ENCODE data around the gene ABT1.

ABT1 gene

GRCh38 chr6:26602262-26602661, 5.5 kb downstream of the ABT1 start:
- H3K27ac ChIP-seq (ENCODE audit: low read depth, low read length), result no peak overlapping the region
- H3K4me2 ChIP-seq (ENCODE audit: low read depth, low read length, poor library complexity, severe bottlenecking), result no peak overlapping the region
- H4K20me1 ChIP-seq (ENCODE audit: low read depth, low read length), result 0 out of 2 replicates have a peak, but pooled peaks cover 3% of the 10 kb centered on the region
- H3K36me3 ChIP-seq (ENCODE audit: low read length), result peaks cover 18% of the 10 kb centered on the region; the same call in 1 of the 2 replicates
- no peak overlapping the region for H3K9ac ChIP-seq (ENCODE audit: low read length)
- no peaks in the 10 kb centered on the region for H3K9me2 ChIP-seq (replicated peaks; ENCODE audit: insufficient read depth, low read length)
- no peak overlapping the region for H2AFZ ChIP-seq (ENCODE audit: low read depth, low read length, severe bottlenecking)
- TF ChIP-seq EZH2phosphoT487 (conservative IDR thresholded peaks at IDR 0.05; ENCODE audit: low read length) (no peak), CTCF (IDR thresholded peaks at IDR 0.05; ENCODE audit: insufficient read depth, low read length, poor library complexity, severe bottlenecking) (no peak)
- no peaks in the 10 kb centered on the region for H3K27me3 ChIP-seq (ENCODE audit: low read length)
- H3K79me2 ChIP-seq (ENCODE audit: insufficient read depth, low read length), result peaks cover 15% of the 10 kb centered on the region
- no peaks in the 10 kb centered on the region for H3K9me3 ChIP-seq (ENCODE audit: insufficient read depth, low read length)
- H3F3A ChIP-seq (ENCODE audit: insufficient read depth), result peaks cover 6% of the 10 kb centered on the region; the same call in 1 of the 2 replicates
- H3K4me3 ChIP-seq (ENCODE audit: insufficient read depth, low read length, poor library complexity, severe bottlenecking), result no peak overlapping the region

GRCh38 chr6:26604026-26604425, 7.3 kb downstream of the ABT1 start:
- no peaks in the 10 kb centered on the region for H3K27me3 ChIP-seq (ENCODE audit: low read length)
- no peaks in the 10 kb centered on the region for H3K9me2 ChIP-seq (replicated peaks; ENCODE audit: insufficient read depth, low read length)
- no peak overlapping the region for H3K27ac ChIP-seq (ENCODE audit: low read depth, low read length)
- peaks cover 6% of the 10 kb centered on the region; the same call in 1 of the 2 replicates for H3F3A ChIP-seq (ENCODE audit: insufficient read depth)
- no peaks in the 10 kb centered on the region for H3K9me3 ChIP-seq (ENCODE audit: insufficient read depth, low read length)
- H3K4me2 ChIP-seq (ENCODE audit: low read depth, low read length, poor library complexity, severe bottlenecking), result no peak overlapping the region
- H2AFZ ChIP-seq (ENCODE audit: low read depth, low read length, severe bottlenecking), result no peak overlapping the region
- H3K79me2 ChIP-seq (ENCODE audit: insufficient read depth, low read length), result no peaks in the 10 kb centered on the region
- peaks cover 14% of the 10 kb centered on the region; the same call in 1 of the 2 replicates for H3K36me3 ChIP-seq (ENCODE audit: low read length)
- TF ChIP-seq EZH2phosphoT487 (conservative IDR thresholded peaks at IDR 0.05; ENCODE audit: low read length) (no peak), CTCF (IDR thresholded peaks at IDR 0.05; ENCODE audit: insufficient read depth, low read length, poor library complexity, severe bottlenecking) (no peak)
- 0 out of 2 replicates have a peak, but pooled peaks cover 3% of the 10 kb centered on the region for H4K20me1 ChIP-seq (ENCODE audit: low read depth, low read length)
- H3K9ac ChIP-seq (ENCODE audit: low read length), result no peak overlapping the region
- H3K4me3 ChIP-seq (ENCODE audit: insufficient read depth, low read length, poor library complexity, severe bottlenecking), result no peak overlapping the region

GRCh38 chr6:26604797-26605196, 8.0 kb downstream of the ABT1 start:
- Histone ChIP-seq H3K27me3 (ENCODE audit: low read length) (no peaks in the 10 kb centered on the region), H3K9me2 (replicated peaks; ENCODE audit: insufficient read depth, low read length) (no peaks in the 10 kb centered on the region), H3K9ac (ENCODE audit: low read length) (no peak overlapping the region), H3K4me3 (ENCODE audit: insufficient read depth, low read length, poor library complexity, severe bottlenecking) (no peak overlapping the region), H3K36me3 (ENCODE audit: low read length) (peaks cover 6% of the 10 kb centered on the region; the same call in 1 of the 2 replicates), H3K79me2 (ENCODE audit: insufficient read depth, low read length) (no peaks in the 10 kb centered on the region), H3K4me2 (ENCODE audit: low read depth, low read length, poor library complexity, severe bottlenecking) (no peak overlapping the region), H3F3A (ENCODE audit: insufficient read depth) (peaks cover 4% of the 10 kb centered on the region; the same call in 1 of the 2 replicates), H3K9me3 (ENCODE audit: insufficient read depth, low read length) (no peaks in the 10 kb centered on the region), H3K27ac (ENCODE audit: low read depth, low read length) (no peak overlapping the region), H4K20me1 (ENCODE audit: low read depth, low read length) (0 out of 2 replicates have a peak, but pooled peaks cover 3% of the 10 kb centered on the region), H2AFZ (ENCODE audit: low read depth, low read length, severe bottlenecking) (no peak overlapping the region)
- no peak for TF ChIP-seq CTCF (IDR thresholded peaks at IDR 0.05; ENCODE audit: insufficient read depth, low read length, poor library complexity, severe bottlenecking)
- TF ChIP-seq EZH2phosphoT487 (conservative IDR thresholded peaks at IDR 0.05; ENCODE audit: low read length), result no peak
